GM06990 (cell line): ENCODE data around the gene WAPL.

Experiments used
- DNase-seq: peaks from one replicate; pipeline ENCODE4 v3.0.0-alpha.2; 2011; ENCODE audit not compliant: insufficient read length; ENCODE audit errors: extremely low read depth
- H3K27me3 ChIP-seq: replicated peaks from 2 replicates; pipeline ENCODE4 v1.6.0; 2011; ENCODE audit warnings: low read length; ENCODE audit not compliant: control insufficient read depth, insufficient read depth
- H3K36me3 ChIP-seq: 2 replicates; pipeline ENCODE4 v1.5.1; 2011; ENCODE audit warnings: low read length; ENCODE audit not compliant: control insufficient read depth, insufficient read depth
- H3K4me3 ChIP-seq: replicated peaks from 2 replicates; pipeline ENCODE4 v1.5.1; 2011; ENCODE audit warnings: low read depth, mild to moderate bottlenecking, control low read depth, low read length
- CTCF ChIP-seq: IDR thresholded peaks from 2 replicates; pipeline ENCODE4 v1.5.1; 2011; ENCODE audit warnings: low read length, control low read depth, mild to moderate bottlenecking, inconsistent platforms; ENCODE audit not compliant: insufficient read depth, poor library complexity, severe bottlenecking

WAPL gene

GRCh38 chr10:86402283-86402941 is 119.2 kb downstream of the WAPL start:
- Histone ChIP-seq H3K4me3 (no peak overlapping the region), H3K27me3 (no peaks in the 10 kb centered on the region; the same call in 1 of the 2 replicates), H3K36me3 (no peaks in the 10 kb centered on the region)
- DNase-seq = no peak
- no peak for TF ChIP-seq CTCF

- H3K36me3 ChIP-seq = no peaks in the 10 kb centered on the region
- DNase-seq = no peak
- H3K4me3 ChIP-seq = peak overlapping the region; percentile 77
- no peaks in the 10 kb centered on the region; the same call in 1 of the 2 replicates for H3K27me3 ChIP-seq
- no peak for TF ChIP-seq CTCF
Measured at GRCh38 chr10:86401588-86402282, 119.9 kb downstream of the WAPL start.

- Histone ChIP-seq H3K27me3 (no peaks in the 10 kb centered on the region; the same call in 1 of the 2 replicates), H3K4me3 (peak overlapping the region; percentile 77), H3K36me3 (no peaks in the 10 kb centered on the region)
- peak; percentile 75 for DNase-seq
- TF ChIP-seq CTCF = peak; percentile 14
Measured at GRCh38 chr10:86400705-86401587, 120.6 kb downstream of the WAPL start.

- peak overlapping the region; percentile 77 for H3K4me3 ChIP-seq
- DNase-seq = peak; percentile 90
- no peaks in the 10 kb centered on the region for H3K36me3 ChIP-seq
- peak; percentile 95 for TF ChIP-seq CTCF
- H3K27me3 ChIP-seq = no peaks in the 10 kb centered on the region; the same call in 1 of the 2 replicates
Measured at GRCh38 chr10:86399879-86400704, 121.5 kb downstream of the WAPL start.

- no peaks in the 10 kb centered on the region; the same call in 1 of the 2 replicates for H3K27me3 ChIP-seq
- H3K4me3 ChIP-seq = no peak overlapping the region
- DNase-seq = no peak
- no peak for TF ChIP-seq CTCF
- H3K36me3 ChIP-seq = no peaks in the 10 kb centered on the region
Measured at GRCh38 chr10:86399514-86399878, 122.1 kb downstream of the WAPL start.
